Activated B cell treated with CpG ODN at 0.5 μM for 24 hours (primary cell): ENCODE data around the gene FAM3A. TPM values are rescaled to one million over a fixed set of nuclear protein-coding genes. Genes with fewer than 3 reads are reported as not detected.

Experiments
- ATAC-seq: fragments of 200-7000 bp; cut with Tn5 transposase; one replicate; pipeline ENCODE4 v1.10.0; 2021; ENCODE audit warnings: low read depth, mild to moderate bottlenecking, moderate library complexity
- CTCF ChIA-PET: fragments of 350-600 bp; sonication (Branson Sonifier 250); formaldehyde crosslinking; loops from one replicate; lab custom pipeline; 2021; ENCODE audit warnings: antibody characterized with exemption; lab: Charles Lee
- POLR2A ChIA-PET: fragments of 350-600 bp; sonication (Branson Sonifier 250); formaldehyde crosslinking; loops from one replicate; lab custom pipeline; 2021; ENCODE audit warnings: antibody characterized with exemption; lab: Charles Lee
- DNase-seq: peaks from one replicate; pipeline ENCODE4 v3.0.0; 2022
- H3K27ac Mint-ChIP-seq: one replicate; pipeline ENCODE4 v1.8.0; 2020; ENCODE audit warnings: mixed read lengths
- H3K27me3 Mint-ChIP-seq: one replicate; pipeline ENCODE4 v1.8.0; 2021; ENCODE audit warnings: mixed read lengths
- H3K36me3 Mint-ChIP-seq: one replicate; pipeline ENCODE4 v1.8.0; 2021; ENCODE audit warnings: low read depth, mixed read lengths
- H3K4me1 Mint-ChIP-seq: one replicate; pipeline ENCODE4 v1.8.0; 2021; ENCODE audit warnings: mixed read lengths
- H3K4me3 Mint-ChIP-seq: one replicate; pipeline ENCODE4 v1.8.0; 2020; ENCODE audit warnings: mild to moderate bottlenecking, mixed read lengths
- H3K9me3 Mint-ChIP-seq: one replicate; pipeline ENCODE4 v1.8.0; 2020; ENCODE audit warnings: mixed read lengths
- intact Hi-C: fragments of 100-400 bp; cut with micrococcal nuclease; formaldehyde crosslinking; loops from one replicate; pipeline ENCODE4 v1.15.1; 2024
- total RNA-seq: library from RNA; stranded (reverse); gene quantifications from 2 replicates; pipeline ENCODE4 v1.2.3, GENCODE V29; 2022
- TF ChIP-seq, protein P1 (sequence below): fragments of 200-600 bp; IDR thresholded peaks from one replicate; pipeline ENCODE4 v1.8.0; 2022; ENCODE audit warnings: antibody characterized with exemption, mild to moderate bottlenecking

Gene FAM3A
- total RNA-seq, 1 donor from 2014 or later, result 36.1 TPM

DNA sequence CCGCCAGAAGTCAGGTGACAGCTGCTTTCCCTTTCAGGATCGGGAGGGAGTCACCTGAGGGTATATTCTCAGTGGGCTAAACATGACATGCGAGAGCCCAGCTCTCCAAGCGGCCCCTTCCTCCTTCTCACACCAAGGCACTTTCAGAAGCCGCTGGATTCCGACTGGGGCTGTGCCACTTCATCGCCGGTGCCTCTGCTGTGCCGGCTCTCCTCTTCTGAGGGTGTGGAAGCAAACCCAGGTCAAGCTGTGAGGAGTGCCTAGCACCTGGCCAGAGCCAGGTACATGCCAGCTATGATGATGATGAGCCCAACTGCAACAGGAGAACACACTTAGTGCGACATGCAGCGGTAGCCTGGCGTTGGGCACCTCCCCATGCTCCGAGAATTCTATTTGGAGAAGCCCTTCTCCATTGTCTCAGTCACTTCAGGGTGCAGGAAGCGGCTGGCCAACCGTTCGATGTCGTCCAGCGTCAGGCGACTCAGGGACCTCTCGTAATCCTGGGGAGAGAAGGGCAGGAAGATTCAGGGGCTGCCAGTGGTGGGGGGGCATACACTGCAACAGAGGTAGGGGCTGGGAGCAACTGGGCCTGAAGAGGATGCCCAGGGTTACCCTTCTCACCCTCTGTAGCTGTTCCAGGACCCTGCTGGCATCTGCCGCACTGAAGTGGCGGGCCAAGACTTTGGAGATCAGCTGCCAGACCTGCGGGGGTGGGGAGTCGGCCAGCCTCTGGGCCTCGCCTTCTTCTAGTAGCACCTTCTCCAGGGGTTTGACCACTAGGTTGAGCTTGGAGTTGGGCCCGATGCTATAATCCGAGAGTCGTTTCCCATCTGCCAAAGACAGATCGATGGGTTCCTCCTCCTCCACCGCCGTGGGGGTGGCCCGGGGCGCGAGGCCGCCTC, 30.6 kb downstream of the FAM3A start:
- ATAC-seq (no peak), DNase-seq (no peak)
- Mint-ChIP-seq H3K9me3 (no peaks in the 10 kb centered on the region), H3K27me3 (no peaks in the 10 kb centered on the region), H3K4me3 (peak overlapping the region; percentile 73), H3K36me3 (peaks cover 10% of the 10 kb centered on the region), H3K4me1 (peaks cover 22% of the 10 kb centered on the region), H3K27ac (no peak overlapping the region)
- ChIA-PET POLR2A (interaction anchor here (1.3 to 3.4 kb wide), 3 partner anchors 28 to 87 kb away, joined by 3 to 26 read pairs (median 8); partner anchors contain the start of gene RPL10), CTCF (interaction anchor here (1.0 kb wide), 1 partner anchor 112 kb away, joined by 4 read pairs; no protein-coding TSS in a partner anchor)
- intact Hi-C loops, result loop anchor here (1.0 kb wide), 1 partner anchor 31 kb away; the partner anchor contains the start of gene FAM3A
- TF ChIP-seq, protein P1, sequence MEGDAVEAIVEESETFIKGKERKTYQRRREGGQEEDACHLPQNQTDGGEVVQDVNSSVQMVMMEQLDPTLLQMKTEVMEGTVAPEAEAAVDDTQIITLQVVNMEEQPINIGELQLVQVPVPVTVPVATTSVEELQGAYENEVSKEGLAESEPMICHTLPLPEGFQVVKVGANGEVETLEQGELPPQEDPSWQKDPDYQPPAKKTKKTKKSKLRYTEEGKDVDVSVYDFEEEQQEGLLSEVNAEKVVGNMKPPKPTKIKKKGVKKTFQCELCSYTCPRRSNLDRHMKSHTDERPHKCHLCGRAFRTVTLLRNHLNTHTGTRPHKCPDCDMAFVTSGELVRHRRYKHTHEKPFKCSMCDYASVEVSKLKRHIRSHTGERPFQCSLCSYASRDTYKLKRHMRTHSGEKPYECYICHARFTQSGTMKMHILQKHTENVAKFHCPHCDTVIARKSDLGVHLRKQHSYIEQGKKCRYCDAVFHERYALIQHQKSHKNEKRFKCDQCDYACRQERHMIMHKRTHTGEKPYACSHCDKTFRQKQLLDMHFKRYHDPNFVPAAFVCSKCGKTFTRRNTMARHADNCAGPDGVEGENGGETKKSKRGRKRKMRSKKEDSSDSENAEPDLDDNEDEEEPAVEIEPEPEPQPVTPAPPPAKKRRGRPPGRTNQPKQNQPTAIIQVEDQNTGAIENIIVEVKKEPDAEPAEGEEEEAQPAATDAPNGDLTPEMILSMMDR, result no peak

DNA sequence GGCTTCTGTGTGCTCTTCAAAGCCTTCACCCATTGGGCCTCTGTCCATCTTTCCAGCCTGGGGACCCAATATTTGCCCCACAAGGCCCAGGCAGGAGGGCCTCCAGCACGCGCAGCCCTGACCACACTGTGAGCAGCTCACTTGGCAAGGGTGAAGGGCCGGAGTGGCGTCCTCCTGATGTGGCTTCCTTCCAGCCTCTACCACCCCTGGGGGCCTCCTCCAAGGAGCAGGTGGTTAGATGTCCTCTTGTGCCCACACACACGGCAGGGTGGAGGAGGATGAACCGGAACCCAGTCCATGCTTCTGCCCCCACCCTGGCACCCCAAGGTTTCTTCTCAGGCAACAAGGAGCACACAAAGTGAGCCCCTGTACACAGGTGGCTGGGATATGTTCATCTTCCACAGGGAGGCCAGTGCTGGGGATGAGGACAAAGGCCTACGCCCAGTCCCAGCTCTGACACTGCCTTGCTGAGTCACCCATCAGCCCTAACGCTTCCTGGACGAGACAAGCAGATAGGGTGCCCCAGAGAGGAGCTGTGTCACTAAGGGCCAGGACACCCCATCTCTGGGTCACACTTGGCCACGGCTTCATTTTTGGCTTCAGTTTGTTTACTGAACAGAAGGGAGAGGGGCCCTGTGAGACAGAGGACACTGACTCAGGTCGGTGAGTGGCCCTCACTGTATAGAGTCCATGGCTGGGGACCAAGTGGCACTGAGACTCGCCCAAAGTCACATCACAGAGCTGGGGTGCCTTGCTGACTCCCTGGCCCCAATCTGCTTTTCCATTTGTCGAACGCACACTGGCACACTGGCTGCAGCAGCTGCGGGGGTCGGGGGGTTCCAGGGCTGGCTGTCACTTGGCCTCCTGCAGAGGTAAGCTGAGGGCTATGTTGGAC, 31.5 kb downstream of the FAM3A start:
- intact Hi-C loops, result no loop called here
- H3K4me3 Mint-ChIP-seq, result no peak overlapping the region
- no peak overlapping the region for H3K27ac Mint-ChIP-seq

DNA sequence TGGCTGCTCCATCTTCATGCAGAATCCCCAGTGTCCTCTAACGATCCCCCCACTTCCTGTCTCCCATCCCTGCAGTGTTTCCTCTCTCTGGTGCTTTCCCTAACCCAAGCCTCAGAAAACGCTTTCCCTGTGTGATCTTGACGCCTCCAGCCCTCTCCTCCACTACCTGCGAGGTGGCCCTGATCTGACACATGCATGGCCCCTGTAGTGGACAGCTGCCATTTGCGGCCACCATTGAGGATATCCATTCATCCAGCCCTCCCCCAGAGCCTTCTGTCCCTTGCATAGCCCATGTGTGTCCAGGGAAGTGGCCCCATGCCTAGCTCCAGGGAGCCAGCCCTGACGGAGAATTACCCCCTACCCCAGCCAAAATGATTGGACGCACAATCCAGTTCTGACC, 32.7 kb downstream of the FAM3A start:
- CTCF ChIA-PET, result no interaction called here
- intact Hi-C loops, result no loop called here
- no peaks in the 10 kb centered on the region for H3K27me3 Mint-ChIP-seq
- H3K27ac Mint-ChIP-seq, result no peak overlapping the region
- H3K4me3 Mint-ChIP-seq, result no peak overlapping the region
- peaks cover 10% of the 10 kb centered on the region for H3K36me3 Mint-ChIP-seq
- TF ChIP-seq, protein P1, result no peak
- H3K9me3 Mint-ChIP-seq, result no peaks in the 10 kb centered on the region
- H3K4me1 Mint-ChIP-seq, result peaks cover 20% of the 10 kb centered on the region
- POLR2A ChIA-PET, result no interaction called here
- ATAC-seq (no peak), DNase-seq (no peak)

More for the DNA sequence above, 31.5 kb downstream of the FAM3A start:
- CTCF ChIA-PET, result no interaction called here
- POLR2A ChIA-PET, result interaction anchor here (1.3 to 3.4 kb wide), 2 partner anchors 27 to 87 kb away, joined by 3 to 26 read pairs; partner anchors contain the start of gene RPL10
- Mint-ChIP-seq H3K36me3 (peaks cover 10% of the 10 kb centered on the region), H3K9me3 (no peaks in the 10 kb centered on the region), H3K4me1 (peaks cover 20% of the 10 kb centered on the region), H3K27me3 (no peaks in the 10 kb centered on the region)
- ATAC-seq, result no peak
- DNase-seq, result no peak
- TF ChIP-seq, protein P1, result no peak

DNA sequence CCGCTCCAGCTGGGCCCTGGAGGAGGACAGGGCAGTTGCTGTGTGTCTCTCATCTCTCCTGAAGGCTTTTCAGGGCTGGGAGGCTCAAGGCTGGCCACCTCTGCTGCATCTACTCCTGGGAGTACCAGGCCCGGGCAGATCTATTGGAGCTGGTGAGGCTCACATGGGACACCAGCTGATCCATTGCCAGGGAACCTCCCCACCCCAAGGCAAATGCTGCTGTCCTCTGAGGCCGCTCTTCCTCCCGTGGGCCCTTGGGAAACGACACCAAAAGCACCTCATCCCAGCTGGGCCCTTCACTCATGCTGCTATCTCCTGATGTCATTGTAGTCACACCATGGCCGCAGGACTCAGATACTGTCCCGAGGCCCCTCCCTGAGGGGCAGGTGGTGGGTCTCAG, 33.2 kb downstream of the FAM3A start:
- CTCF ChIA-PET, result no interaction called here
- POLR2A ChIA-PET, result interaction anchor here (1.2 kb wide), 1 partner anchor 53 kb away, joined by 3 read pairs; no protein-coding TSS in a partner anchor
- H3K9me3 Mint-ChIP-seq, result no peaks in the 10 kb centered on the region
- H3K27ac Mint-ChIP-seq, result no peak overlapping the region
- intact Hi-C loops, result no loop called here
- peaks cover 24% of the 10 kb centered on the region for H3K4me1 Mint-ChIP-seq
- DNase-seq (no peak), ATAC-seq (no peak)
- no peak overlapping the region for H3K4me3 Mint-ChIP-seq
- TF ChIP-seq, protein P1, result no peak
- H3K36me3 Mint-ChIP-seq, result peaks cover 6% of the 10 kb centered on the region
- no peaks in the 10 kb centered on the region for H3K27me3 Mint-ChIP-seq
